Lung (tissue), 12 donors: ENCODE results near the gene NTRK2. TPM values are rescaled to one million over a fixed set of nuclear protein-coding genes. Genes with fewer than 3 reads are reported as not detected.
A peak's percentile ranks its signal among the peaks of the same experiment; 100 is the strongest.

Source experiments
- ATAC-seq: fragments of 200-7000 bp; cut with Tn5 transposase; one replicate; pipeline ENCODE4 v1.9.1; 2020; ENCODE audit warnings: moderate number of reproducible peaks; ENCODE audit not compliant: insufficient read depth, low FRiP score
- DNase-seq, 3 donors: peaks; one replicate each; pipeline ENCODE4 v3.0.0-alpha.2; 2013 to 2017
- H3K27ac ChIP-seq, 2 donors: one replicate each; pipeline ENCODE4 v1.5.1; 2013; ENCODE audit warnings: mild to moderate bottlenecking in 2 of 2, moderate library complexity in 2 of 2, control low read depth in 1 of 2, inconsistent platforms in 1 of 2, low read depth in 1 of 2, low read length in 1 of 2
- H3K27me3 ChIP-seq, 3 donors: one replicate each; pipeline ENCODE4 v1.5.1; 2013; ENCODE audit warnings: low read length in 2 of 3; ENCODE audit not compliant: control insufficient read depth in 3 of 3, insufficient read depth in 3 of 3
- H3K36me3 ChIP-seq, 4 donors: one replicate each; pipeline ENCODE4 v1.5.1; 2013; ENCODE audit warnings: low read length in 4 of 4, mild to moderate bottlenecking in 1 of 4, moderate library complexity in 1 of 4; ENCODE audit not compliant: control insufficient read depth in 4 of 4, insufficient read depth in 4 of 4
- H3K4me1 ChIP-seq, 5 donors: one replicate each; pipeline ENCODE4 v1.5.1; 2013; ENCODE audit warnings: low read length in 5 of 5, mild to moderate bottlenecking in 2 of 5, moderate library complexity in 1 of 5; ENCODE audit not compliant: control insufficient read depth in 5 of 5, insufficient read depth in 5 of 5
- H3K4me3 ChIP-seq: one replicate; pipeline ENCODE4 v1.5.1; 2013; ENCODE audit warnings: mild to moderate bottlenecking, control low read depth, moderate library complexity
- H3K9ac ChIP-seq, 2 donors: one replicate each; pipeline ENCODE4 v1.5.1; 2013; ENCODE audit warnings: low read length in 2 of 2, control low read depth in 1 of 2; ENCODE audit not compliant: insufficient read depth in 1 of 2
- H3K9me3 ChIP-seq, 4 donors: one replicate each; pipeline ENCODE4 v1.5.1; 2013; ENCODE audit warnings: low read length in 3 of 4, mild to moderate bottlenecking in 1 of 4, moderate library complexity in 1 of 4; ENCODE audit not compliant: control insufficient read depth in 4 of 4, insufficient read depth in 3 of 4
- CTCF ChIP-seq: IDR thresholded peaks from 2 replicates; pipeline ENCODE4 v1.5.1; 2012; ENCODE audit warnings: mild to moderate bottlenecking; ENCODE audit errors: control extremely low read depth, extremely low read depth
- WGBS, 2 donors: extraction: QIAGEN DNeasy Blood & Tissue Kit; methylation state at CpG; one replicate each; pipeline ENCODE4 v1.1.7; 2013; 5-methylcytosine and 5-hydroxymethylcytosine counted together
- polyA plus RNA-seq, 2 donors: library from polyadenylated mRNA; stranded (reverse); fragments of 200-250 nt; gene quantifications; one replicate each; pipeline ENCODE4 v1.2.1, GENCODE V29; 2013
- total RNA-seq, 2 donors: library from RNA; depleted of rRNA in 1 of 2; stranded (reverse); fragments of >200 nt in 1 of 2; gene quantifications; one replicate each; pipeline ENCODE4 v1.2.1, GENCODE V29; 2014 to 2021
- donor health status: control.
- donor health status: control.
- donor health status: Bipolar disorder and iron deficiency.
- donor health status: healthy.
- donor health status: DM: yes; HTN: yes; CAD: no.

The NTRK2 gene
- total and polyA plus RNA-seq, 4 donors: 0.33 to 14.4 (median 3.3) TPM

GRCh38 chr9:84781931-84782866 is 112.7 kb downstream of the NTRK2 start:
- H3K9me3 ChIP-seq: no peaks in the 10 kb centered on the region
- no peak overlapping the region for H3K9ac ChIP-seq
- no peak overlapping the region for H3K27ac ChIP-seq
- 78% methylated on average over 11 of the region's 11 CpGs for WGBS, 2 donors
- no peak for TF ChIP-seq CTCF
- no peak for ATAC-seq
- no peaks in the 10 kb centered on the region for H3K4me1 ChIP-seq
- no peak overlapping the region for H3K4me3 ChIP-seq
- no peaks in the 10 kb centered on the region for H3K36me3 ChIP-seq
- DNase-seq: no peak
- H3K27me3 ChIP-seq: peaks cover 0 to 8% (median 8%) of the 10 kb centered on the region in 3 donors

DNA sequence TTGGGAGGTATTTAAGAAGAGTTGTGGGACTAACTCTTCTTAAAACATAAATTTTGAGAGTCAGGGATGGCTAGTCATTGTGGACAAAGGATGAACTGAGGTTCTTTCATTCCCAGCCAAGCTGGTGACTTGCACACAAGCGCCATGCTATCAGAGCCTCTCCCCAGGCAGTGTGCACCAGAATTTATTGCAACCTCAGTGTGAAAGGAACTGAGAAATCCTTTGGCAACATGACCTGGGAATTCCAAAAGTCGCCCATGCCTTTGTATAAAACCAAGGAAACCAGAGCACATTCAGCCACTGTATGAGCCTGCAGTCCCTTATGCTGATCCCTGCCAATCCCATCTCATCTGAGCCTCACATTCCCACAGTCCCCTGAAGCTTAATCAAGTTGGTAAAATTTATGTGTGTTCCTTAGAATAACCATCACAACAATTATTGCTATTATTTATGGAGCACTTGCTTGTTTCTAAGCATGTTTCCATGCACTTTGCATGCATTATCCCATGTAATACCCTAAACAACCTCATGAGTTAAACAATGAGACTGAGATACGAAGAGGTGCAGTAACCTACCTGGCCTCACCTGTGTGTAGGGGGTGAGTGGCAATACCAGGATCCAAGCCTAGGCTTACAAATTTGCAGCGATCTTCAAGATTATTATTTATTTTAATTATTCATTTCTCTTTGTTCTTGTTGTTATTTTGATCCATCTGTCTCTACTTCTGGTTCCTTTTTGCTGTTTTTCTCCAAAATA is 116.4 kb downstream of the NTRK2 start:
- DNase-seq (no peak), ATAC-seq (no peak)
- WGBS, 2 donors: 90% methylated on average over 4 of the region's 4 CpGs
- Histone ChIP-seq H3K4me1 (no peaks in the 10 kb centered on the region), H3K27me3 (peaks cover 0 to 8% (median 6%) of the 10 kb centered on the region in 3 donors), H3K9me3 (no peaks in the 10 kb centered on the region), H3K36me3 (no peaks in the 10 kb centered on the region), H3K4me3 (no peak overlapping the region), H3K9ac (no peak overlapping the region), H3K27ac (no peak overlapping the region)
- TF ChIP-seq CTCF: no peak

DNA sequence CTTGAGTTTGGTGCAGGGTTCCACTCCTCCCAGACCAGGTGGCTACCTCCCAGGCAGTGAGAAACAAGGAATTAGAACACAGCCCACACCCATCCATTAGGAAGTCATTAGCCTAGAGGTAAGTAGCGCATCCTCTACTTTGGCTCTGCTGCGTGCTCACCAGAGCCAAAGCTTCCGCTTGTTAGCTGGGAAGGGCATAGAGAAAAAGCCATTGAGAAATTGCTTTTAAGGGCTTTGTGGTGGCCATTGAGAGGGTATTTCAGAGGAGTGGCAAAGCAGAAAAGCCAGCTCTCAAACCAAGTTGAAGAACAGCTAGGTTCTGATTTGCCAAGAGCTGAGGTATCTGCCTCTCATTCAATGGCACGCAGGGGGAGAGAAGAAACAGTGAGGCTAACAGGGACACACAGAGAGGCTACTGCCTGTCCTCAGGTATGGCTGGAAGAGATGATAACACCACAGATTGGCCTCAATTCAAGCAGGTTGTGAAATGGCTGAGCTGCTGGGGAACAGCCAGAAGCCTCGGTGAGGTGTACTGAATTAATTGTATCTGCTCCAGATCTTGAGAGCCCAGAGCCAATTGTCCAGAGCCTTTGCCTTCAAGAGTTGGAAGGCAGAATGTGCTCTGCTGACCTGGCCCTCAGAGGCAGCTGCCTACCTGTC is 119.4 kb downstream of the NTRK2 start:
- Histone ChIP-seq H3K27ac (no peak overlapping the region), H3K4me1 (no peaks in the 10 kb centered on the region), H3K36me3 (no peaks in the 10 kb centered on the region), H3K4me3 (no peak overlapping the region), H3K27me3 (peaks cover 0 to 3% (median 0%) of the 10 kb centered on the region in 3 donors), H3K9ac (no peak overlapping the region), H3K9me3 (no peaks in the 10 kb centered on the region)
- ATAC-seq: peak; percentile 48
- TF ChIP-seq CTCF: no peak
- 76 to 89% methylated on average over 5 of the region's 5 CpGs for WGBS, 2 donors
- DNase-seq: no peak
